Esophagus squamous epithelium (tissue), 4 donors: ENCODE results near the gene THRSP.
"Not testable (repeated sequence)": the region's sequence is repeated elsewhere in the genome, so short reads cannot be mapped to it uniquely, and the experiment has no call there.

ENCODE experiments used
- POLR2A ChIP-seq, 4 donors: fragments of 450-650 bp; IDR thresholded peaks; one replicate each; pipeline ENCODE4 v1.6.1; 2017; ENCODE audit warnings: antibody characterized with exemption in 4 of 4, mild to moderate bottlenecking in 4 of 4, moderate library complexity in 3 of 4
- TF ChIP-seq, protein P1 (sequence below), 6 experiments: fragments of 450-650 bp in 4 of 6; fragments of 200-600 bp in 2 of 6; sonication (generic) in 2 of 6; IDR thresholded peaks; one replicate each; pipeline ENCODE4 v1.5.1; 2016 to 2019; ENCODE audit warnings: antibody characterized with exemption in 6 of 6, mild to moderate bottlenecking in 4 of 6, moderate library complexity in 4 of 6

- TF ChIP-seq, protein P1, sequence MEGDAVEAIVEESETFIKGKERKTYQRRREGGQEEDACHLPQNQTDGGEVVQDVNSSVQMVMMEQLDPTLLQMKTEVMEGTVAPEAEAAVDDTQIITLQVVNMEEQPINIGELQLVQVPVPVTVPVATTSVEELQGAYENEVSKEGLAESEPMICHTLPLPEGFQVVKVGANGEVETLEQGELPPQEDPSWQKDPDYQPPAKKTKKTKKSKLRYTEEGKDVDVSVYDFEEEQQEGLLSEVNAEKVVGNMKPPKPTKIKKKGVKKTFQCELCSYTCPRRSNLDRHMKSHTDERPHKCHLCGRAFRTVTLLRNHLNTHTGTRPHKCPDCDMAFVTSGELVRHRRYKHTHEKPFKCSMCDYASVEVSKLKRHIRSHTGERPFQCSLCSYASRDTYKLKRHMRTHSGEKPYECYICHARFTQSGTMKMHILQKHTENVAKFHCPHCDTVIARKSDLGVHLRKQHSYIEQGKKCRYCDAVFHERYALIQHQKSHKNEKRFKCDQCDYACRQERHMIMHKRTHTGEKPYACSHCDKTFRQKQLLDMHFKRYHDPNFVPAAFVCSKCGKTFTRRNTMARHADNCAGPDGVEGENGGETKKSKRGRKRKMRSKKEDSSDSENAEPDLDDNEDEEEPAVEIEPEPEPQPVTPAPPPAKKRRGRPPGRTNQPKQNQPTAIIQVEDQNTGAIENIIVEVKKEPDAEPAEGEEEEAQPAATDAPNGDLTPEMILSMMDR (IDR thresholded peaks at IDR 0.05) = not testable (repeated sequence)
- TF ChIP-seq POLR2A (IDR thresholded peaks at IDR 0.05) = not testable (repeated sequence)
Observed at GRCh38 chr11:78028423-78028822, 35.2 kb upstream of the THRSP start.
